ENCODE data around the gene PHYHD1. TPM values are rescaled to one million over a fixed set of nuclear protein-coding genes. Genes with fewer than 3 reads are reported as not detected.
"Not testable (repeated sequence)": the region's sequence is repeated elsewhere in the genome, so short reads cannot be mapped to it uniquely, and the experiment has no call there.

The PHYHD1 gene
- total RNA-seq, 1 experiment from 2014 or later: not detected

DNA sequence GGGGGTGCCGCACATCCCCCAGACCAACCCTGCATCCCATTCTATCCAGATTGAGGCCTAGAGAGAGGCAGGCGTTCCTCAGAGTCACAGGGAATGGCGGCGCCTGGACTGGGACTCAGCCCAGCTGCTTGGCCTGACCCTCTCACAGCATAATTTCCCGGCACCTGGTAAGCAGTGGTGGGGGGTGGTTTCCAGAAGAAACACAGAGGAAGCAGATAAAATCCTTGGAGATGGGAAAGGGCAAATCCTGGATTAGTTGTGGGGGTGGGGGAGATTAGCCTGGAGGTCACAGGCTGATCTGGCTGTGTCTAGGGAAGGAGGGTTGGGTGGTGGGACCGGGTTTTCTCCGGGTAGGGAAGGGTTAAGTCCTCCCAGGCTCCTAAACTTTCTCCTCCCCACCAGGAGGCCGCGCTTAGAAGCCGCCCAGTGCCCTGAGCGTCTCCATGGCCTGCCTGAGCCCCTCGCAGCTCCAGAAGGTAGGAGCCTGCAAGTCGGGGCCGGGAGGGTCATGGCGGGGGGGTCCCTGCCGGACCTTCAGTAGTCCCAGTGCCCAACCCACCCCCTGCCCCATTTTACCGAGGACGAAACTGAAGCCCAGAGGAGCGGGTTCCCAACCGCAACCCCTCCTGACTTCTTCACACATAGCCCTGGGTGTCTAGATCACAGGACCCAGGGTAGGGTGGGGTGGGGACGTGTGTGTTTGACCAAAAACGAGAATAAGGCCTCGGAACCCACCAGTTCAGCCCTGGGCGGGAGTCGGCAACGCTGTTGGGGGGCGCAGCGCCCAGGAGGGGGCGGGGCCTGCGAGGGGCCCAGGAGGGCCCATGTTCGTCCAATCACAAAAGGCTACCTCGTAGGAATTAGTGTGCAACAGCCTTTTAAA is 1.3 kb downstream of the PHYHD1 start:
- DNase-seq (ENCODE audit: low spot score): no peak

- DNase-seq (ENCODE audit: low spot score): no peak
These were observed 2.7 kb downstream of the PHYHD1 start for GRCh38 chr9:128923493-128923883.

DNA sequence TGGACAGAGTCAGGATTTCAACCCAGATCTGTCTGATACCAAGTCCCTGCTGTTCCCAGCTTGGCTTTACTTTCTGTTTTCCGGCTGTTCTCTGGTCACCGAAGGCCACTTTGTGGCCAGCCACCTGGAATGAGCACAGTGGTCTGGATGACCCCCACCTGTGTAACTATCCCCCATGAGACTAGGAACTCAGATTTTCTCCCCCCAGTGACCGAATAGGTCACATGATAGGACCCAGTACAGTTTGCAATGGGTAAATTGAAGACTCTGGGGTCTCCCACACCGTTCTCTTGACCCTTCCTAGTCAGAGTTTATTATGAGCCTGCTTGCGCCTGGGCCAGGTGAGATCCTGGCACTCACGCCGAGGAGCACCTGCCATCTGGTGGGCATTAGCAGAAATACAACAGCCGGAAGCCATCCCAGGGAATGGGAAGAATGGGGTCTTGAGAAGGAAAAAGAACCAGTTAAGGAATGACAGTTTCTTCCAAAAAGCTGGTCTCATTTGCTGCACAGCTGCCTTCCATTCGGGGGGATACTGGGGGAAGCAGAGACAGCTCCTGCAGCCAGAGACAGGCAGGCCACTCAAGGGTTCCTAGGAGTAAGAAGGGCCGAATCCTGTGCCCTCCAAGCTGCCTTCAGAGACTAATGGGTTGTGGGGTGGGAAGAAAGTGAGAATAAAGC is 7.1 kb downstream of the PHYHD1 start:
- DNase-seq (ENCODE audit: low spot score): peak; percentile 43

DNA sequence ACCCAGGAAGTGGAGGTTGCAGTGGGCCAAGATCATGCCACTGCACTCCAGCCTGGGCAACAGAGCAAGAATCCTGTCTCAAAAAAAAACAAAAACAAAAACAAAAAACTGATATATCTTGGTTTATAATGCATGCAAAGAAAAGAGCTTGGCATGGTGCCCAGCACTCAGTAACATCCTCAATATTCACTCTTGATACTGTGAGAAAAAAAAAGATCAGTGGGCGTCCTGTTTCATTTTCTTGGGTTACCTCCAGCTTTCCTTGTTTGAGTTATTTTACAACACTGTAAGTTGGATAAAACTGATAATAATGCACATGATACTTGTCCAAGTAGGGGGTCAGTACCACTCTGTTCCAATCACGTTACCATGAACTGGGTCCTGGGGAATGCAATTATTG is 7.8 kb downstream of the PHYHD1 start:
- no peak for DNase-seq (ENCODE audit: low spot score)

DNA sequence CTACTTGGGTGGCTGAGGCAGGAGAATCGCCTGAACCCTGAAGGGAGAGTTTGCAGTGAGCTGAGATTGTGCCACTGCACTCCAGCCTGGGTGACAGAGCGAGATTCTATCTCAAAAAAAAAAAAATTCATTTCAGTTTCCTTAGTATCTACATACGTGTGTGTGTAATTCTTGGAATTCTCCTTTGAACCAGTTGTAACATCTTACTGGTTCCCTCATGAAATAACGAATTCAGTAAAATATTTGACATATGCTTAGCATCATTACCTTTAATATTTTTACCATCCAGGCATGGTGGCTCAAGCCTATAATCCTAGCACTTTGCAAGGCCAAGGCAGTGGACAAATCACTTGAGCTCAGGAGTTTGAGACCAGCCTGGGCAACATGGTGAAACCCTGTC is 8.8 kb downstream of the PHYHD1 start:
- DNase-seq (ENCODE audit: low spot score): no peak

DNA sequence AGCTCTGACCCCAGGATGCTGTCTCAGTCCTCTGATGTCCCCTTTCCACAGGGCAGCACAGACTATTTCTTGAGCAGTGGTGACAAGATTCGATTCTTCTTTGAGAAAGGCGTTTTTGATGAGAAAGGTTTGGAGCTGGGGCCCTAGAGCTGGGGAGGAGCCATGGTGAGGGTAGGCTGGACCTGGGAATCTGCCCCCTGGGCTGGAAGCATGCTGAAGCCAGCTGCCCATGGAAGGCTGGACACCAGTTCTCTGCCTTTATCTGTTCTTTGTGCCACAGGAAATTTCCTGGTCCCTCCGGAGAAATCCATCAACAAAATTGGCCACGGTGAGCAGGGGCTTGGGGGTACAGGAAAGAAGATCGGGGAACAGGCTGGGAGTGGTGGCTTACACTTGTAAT is 12.9 kb downstream of the PHYHD1 start:
- no peak for DNase-seq (ENCODE audit: low spot score)

- no peak for DNase-seq (ENCODE audit: low spot score)
These were observed 15.5 kb downstream of the PHYHD1 start for GRCh38 chr9:128936171-128936865.

- DNase-seq (ENCODE audit: low spot score): no peak
These were observed 16.8 kb downstream of the PHYHD1 start for GRCh38 chr9:128937310-128938165.

GRCh38 chr9:128940271-128940921 is 19.6 kb downstream of the PHYHD1 start:
- no peak for DNase-seq (ENCODE audit: low spot score)

- no peak for DNase-seq (ENCODE audit: low spot score)
These were observed 20.4 kb downstream of the PHYHD1 start for GRCh38 chr9:128940946-128941755.

DNA sequence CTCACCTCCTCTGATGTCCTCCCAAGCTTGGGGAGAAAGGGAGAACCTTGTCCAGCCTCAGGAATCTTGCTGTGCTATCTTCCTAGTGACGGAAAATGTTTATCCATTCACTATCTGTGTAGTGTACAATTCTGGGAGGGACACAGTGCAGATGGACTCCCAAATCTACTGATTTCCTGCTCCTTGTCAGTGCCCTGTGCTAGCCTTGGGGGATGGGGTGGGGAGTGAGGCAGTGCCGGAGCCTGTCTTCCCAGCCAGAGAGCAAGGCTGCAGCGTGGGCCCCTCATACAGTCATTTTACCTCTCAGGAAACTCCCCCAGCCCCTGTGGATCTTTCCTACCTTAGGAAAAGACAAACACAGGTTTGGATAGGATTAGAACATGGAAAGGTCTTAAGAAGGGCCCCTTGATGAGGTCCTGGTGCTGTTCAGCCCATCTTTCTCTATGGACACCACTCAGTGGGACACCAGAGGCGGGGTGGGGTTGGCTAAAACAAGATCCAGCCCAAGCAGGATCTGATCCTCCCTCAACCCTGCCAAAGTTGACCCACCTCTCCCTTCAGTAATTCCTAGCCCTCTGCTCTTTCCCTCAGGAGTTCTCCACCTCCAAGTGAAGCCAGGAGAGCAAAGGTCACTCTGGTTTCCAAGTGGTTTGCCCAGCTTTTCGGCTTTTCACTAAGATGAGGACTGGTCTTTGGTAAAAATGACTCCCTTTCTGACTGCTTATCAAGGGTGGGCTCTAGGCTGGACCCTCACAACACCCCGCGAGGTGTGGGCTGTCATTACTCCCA is 23.2 kb downstream of the PHYHD1 start:
- no peak for DNase-seq (ENCODE audit: low spot score)

- not testable (repeated sequence) for DNase-seq (ENCODE audit: low spot score)
These were observed 24.2 kb downstream of the PHYHD1 start for GRCh38 chr9:128944966-128945365.

DNA sequence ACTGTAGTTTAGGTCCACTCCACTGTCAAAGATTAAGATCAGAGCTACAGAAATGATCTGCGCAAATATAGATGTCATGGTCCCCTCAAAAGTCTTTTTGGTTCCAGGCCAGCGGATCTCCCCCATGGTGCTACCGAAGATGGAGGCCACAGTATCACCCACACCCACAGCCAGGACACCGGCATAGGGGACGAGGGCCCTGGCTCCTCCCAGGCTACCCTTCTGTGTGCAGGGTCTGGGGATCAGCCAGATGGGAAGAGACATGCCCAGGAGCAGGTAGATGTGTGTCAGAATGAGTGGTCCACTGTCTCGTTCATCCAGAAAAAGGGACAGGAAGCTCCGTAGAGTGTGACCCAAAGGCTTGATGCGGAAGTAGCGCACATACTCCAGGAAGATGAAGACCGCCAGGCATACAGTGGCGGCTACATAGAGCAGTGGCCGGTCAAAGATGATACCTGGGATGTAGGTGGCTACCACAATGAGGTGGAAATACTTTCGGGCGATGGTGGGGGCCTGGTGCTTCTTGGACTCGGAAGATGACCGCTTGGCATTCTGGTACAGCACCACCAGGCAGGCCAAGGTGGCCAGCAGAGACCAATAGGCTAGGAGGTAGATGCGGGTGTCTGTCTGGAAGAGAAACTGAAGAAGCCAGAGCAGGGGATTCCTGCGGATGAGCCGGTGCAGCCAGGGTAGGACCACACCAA is 25.2 kb downstream of the PHYHD1 start:
- DNase-seq (ENCODE audit: low spot score): no peak

GRCh38 chr9:128946571-128947276 is 25.9 kb downstream of the PHYHD1 start:
- no peak for DNase-seq (ENCODE audit: low spot score)

GRCh38 chr9:128947277-128947526 is 26.4 kb downstream of the PHYHD1 start:
- no peak for DNase-seq (ENCODE audit: low spot score)

DNA sequence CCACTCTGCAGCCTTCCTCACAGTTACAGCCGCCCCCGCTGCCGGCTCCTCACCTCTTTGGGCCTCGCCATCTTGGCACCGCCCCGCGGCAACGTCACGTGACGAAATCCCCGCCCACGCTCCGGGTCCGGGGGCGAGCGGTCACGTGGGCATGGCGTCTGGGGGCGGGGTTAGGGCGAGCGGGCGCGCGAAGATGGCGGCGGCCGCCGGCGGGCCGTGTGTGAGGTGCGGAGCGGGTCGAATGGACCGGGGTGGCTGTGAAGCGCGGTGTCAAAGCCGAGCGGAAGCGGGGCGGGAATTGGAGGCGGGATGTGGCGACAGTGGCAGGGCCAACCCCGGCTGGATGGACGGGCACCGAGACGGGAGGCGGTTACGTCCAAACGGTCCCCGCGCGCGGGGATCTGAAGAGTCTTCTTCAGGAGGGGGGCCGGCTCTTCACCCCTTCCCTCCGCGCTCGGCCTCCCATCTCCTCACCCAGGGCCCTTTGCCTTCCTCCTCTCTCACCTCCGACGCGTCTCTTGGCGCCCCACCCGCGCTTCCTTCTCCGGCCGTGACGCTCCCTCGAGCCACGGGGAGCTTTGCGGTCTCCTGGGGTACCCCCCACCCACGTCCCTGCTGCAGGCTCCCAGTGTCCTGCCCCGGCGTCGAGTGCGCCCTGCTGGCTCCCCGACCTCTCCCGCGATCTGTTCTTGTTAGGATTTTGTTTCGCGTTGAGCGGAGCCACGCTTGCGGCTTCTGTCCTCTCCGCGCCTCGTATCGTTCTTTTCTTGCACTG is 26.9 kb downstream of the PHYHD1 start, which contains the start of the genes DOLK and NUP188:
Gene DOLK (minus strand): TSS at position 77 of the 775 bp plus-strand sequence. CDS start 300 bp downstream, outside the sequence.
Gene NUP188 (plus strand): TSS at position 173 of the 775 bp plus-strand sequence. CDS start 21 bp downstream, at position 194.
- peak; percentile 83 for DNase-seq (ENCODE audit: low spot score)

DNA sequence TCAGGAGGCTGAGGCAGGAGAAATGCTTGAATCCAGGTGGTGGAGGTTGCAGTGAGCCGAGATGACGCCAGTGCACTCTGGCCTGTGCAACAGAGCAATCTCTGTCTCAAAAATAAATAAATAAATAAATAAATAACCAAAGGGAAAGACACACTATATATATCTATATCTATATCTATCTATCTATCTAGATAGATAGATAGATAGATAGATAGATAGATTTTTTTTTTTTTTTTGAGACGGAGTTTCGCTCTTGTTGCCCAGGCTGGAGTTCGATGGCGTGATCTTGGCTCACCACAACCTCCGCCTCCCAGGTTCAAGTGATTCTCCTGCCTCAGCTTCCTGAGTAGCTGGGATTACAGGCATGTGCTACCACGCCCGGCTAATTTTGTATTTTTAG is 40.6 kb downstream of the PHYHD1 start:
- DNase-seq (ENCODE audit: low spot score): not testable (repeated sequence)
